Ectodermal cell (in vitro differentiated cells): Measurements from ENCODE around the gene VCPKMT.
"Not testable (repeated sequence)": the region's sequence is repeated elsewhere in the genome, so short reads cannot be mapped to it uniquely, and the experiment has no call there.

Experiments used
- H3K27ac ChIP-seq: 2 replicates; pipeline ENCODE4 v1.7.0; 2013; ENCODE audit warnings: mild to moderate bottlenecking, low read depth, low read length; ENCODE audit not compliant: insufficient read depth, poor library complexity, severe bottlenecking
- H3K27me3 ChIP-seq: 2 replicates; pipeline ENCODE4 v1.7.0; 2013; ENCODE audit warnings: mild to moderate bottlenecking, low read length; ENCODE audit not compliant: insufficient read depth, control insufficient read depth, poor library complexity, severe bottlenecking
- H3K36me3 ChIP-seq: one replicate; pipeline ENCODE4 v1.7.0; 2013; ENCODE audit warnings: low read length; ENCODE audit not compliant: control insufficient read depth, insufficient read depth
- H3K4me1 ChIP-seq: one replicate; pipeline ENCODE4 v1.7.0; 2013; ENCODE audit warnings: low read length; ENCODE audit not compliant: control insufficient read depth, insufficient read depth
- H3K4me3 ChIP-seq: 2 replicates; pipeline ENCODE4 v1.7.0; 2013; ENCODE audit warnings: low read depth, low read length, control low read depth; ENCODE audit not compliant: insufficient read depth
- H3K9me3 ChIP-seq: 2 replicates; pipeline ENCODE4 v1.7.0; 2013; ENCODE audit warnings: mild to moderate bottlenecking, low read length, moderate library complexity; ENCODE audit not compliant: control insufficient read depth
- WGBS, 2 experiments: methylation state at CpG; one replicate each; pipeline ENCODE4 v1.1.7; 2013; ENCODE audit warnings: missing lambda C conversion rate in 2 of 2; 5-methylcytosine and 5-hydroxymethylcytosine counted together

Gene VCPKMT

DNA sequence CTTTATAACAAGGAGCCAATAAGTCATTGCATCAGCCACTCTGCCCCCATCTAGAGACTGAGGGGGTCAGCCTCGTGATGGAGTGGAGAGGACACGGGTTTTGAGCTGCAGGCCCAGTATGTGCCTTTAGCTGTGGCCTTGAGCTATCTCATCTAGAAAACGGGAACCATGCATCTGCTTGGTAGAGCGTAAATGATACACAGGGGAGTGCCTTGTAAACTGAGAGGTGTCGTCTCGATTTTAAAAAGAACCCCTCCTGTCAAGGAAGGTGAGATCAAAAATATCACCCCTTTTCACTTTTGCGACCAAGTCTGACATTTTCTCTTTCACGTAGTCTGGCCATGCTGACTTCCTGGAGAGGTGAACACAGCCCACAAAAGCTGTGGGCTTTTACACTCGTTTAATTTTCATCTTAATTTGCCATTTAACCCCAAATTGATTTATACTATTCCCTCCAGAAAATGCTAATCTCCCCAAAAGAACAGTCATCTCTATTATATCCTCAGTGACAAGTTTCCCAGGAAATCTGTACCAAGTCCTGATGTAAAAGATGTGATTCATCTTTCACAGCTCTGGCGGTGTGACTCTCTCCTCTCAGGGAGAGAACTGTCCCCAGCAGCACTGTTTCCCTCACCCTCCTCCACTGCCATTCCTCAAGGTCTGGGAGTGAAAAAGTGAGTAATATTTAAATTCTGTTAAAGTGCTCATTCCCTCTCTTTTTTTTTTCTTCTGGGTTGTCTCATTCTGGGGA is 30.6 kb downstream of the VCPKMT start:
- H3K36me3 ChIP-seq = no peaks in the 10 kb centered on the region
- no peak overlapping the region for H3K4me3 ChIP-seq
- H3K4me1 ChIP-seq = no peaks in the 10 kb centered on the region
- H3K9me3 ChIP-seq = no peaks in the 10 kb centered on the region
- no peak overlapping the region for H3K27ac ChIP-seq
- WGBS, 2 experiments = 89 to 90% methylated on average over 10 of the region's 10 CpGs
- H3K27me3 ChIP-seq = no peaks in the 10 kb centered on the region

- no peaks in the 10 kb centered on the region for H3K27me3 ChIP-seq
- H3K4me3 ChIP-seq = no peak overlapping the region
- no peaks in the 10 kb centered on the region for H3K36me3 ChIP-seq
- no peak overlapping the region for H3K27ac ChIP-seq
- WGBS, 2 experiments = 92% methylated on average over 3 of the region's 3 CpGs
- no peaks in the 10 kb centered on the region for H3K4me1 ChIP-seq
- no peaks in the 10 kb centered on the region for H3K9me3 ChIP-seq
Measured at GRCh38 chr14:50084666-50085065, 31.7 kb downstream of the VCPKMT start.

DNA sequence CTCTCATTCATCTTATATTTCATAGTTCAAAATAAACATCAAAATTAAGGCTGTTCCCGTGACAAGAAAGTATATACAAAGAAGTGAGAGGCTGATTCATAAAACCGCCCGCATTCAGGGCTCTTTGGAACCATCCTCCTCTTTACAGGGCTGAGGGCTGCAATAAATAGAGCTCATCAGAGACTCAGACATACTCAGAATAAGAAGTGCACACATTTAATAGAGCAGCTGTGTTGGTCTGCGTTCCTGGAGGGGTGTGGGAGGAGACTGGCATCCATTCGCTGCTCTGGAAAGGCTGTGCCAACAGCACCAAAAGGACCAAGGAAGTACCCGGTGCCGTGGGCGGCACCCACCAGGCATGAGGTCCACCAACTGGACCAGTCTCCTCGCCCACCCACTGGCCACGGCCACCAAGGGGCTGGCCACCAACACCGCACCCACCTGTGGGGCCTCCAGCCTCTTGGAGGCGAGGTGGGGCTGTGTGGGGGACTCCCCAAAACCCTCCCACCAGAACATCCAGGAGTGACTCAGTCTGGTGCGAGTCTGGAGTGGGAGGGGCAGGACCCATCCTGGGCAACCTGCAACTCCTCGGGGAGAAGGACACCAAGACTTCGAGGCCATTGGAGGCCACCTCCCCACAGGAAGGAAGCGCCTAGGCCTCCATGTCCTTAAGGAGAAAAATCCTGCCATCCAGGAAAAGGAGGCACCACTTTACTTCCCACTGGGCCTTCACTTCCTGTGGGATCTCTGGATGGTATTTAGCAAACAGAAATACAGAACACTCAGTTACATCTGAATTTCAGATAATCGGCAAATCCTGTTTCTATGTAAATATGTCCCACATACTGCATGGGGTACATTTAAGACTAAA is 32.7 kb downstream of the VCPKMT start:
- 92 to 93% methylated on average over 17 of the region's 17 CpGs for WGBS, 2 experiments
- no peaks in the 10 kb centered on the region for H3K27me3 ChIP-seq
- no peak overlapping the region for H3K4me3 ChIP-seq
- H3K36me3 ChIP-seq = no peaks in the 10 kb centered on the region
- no peaks in the 10 kb centered on the region for H3K4me1 ChIP-seq
- H3K27ac ChIP-seq = no peak overlapping the region
- no peaks in the 10 kb centered on the region for H3K9me3 ChIP-seq

DNA sequence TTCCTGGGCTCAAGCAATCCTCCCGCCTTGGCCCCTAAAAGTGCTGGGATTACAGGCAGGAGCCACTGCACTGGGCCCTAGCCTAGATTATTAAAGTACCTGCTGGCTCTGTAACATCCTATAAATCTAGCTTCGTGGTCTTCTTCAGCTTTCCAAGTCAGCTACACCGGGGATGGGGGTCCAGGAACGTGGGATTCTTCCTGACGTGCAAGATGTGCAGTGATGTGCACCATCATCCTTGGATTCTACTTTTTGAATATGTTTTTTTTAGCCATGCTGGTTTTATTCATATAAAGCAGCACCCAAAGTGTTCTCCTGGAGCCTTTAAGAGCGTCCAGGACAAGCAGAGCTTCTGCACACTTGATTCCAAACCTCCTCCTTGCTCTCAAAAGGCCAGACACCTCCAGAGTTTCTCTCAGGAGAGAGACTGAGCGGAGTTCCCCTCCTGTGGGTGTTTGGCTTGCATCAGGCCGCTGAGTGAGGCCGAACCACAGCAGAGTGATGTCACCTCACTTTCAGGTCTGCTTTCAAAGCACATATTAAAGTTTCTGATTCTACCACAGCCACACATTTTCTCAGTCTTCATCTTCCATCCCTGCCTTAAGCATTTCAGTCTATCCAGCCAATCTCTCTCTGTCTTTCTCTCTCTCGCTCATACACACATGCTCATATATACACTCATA is 33.4 kb downstream of the VCPKMT start:
- no peak overlapping the region for H3K27ac ChIP-seq
- WGBS, 2 experiments = 92 to 93% methylated on average over 10 of the region's 10 CpGs
- H3K4me3 ChIP-seq = no peak overlapping the region
- H3K4me1 ChIP-seq = no peaks in the 10 kb centered on the region
- no peaks in the 10 kb centered on the region for H3K27me3 ChIP-seq
- no peaks in the 10 kb centered on the region for H3K36me3 ChIP-seq
- no peaks in the 10 kb centered on the region for H3K9me3 ChIP-seq

DNA sequence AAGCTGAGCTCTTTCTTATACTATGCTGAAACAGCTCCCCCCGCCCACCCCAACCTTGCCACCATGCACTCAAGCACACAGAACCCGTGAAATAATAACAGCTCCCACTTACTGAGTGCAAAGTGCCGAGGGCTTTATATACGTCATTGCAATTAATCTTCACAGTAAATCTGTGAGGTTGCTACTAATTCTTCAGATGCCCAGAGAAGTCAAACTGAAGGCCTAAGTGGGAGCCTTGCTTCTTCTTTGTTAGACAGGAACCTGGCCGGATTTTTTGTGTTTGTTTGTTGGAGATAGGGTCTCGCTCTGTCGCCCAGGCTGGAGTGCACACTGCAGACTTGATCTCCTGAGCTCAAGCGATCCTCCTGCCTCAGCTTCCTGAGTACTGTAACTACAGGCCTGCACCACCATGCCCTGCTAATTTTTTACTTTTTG is 34.0 kb downstream of the VCPKMT start:
- no peaks in the 10 kb centered on the region for H3K9me3 ChIP-seq
- H3K27me3 ChIP-seq = no peaks in the 10 kb centered on the region
- no peak overlapping the region for H3K27ac ChIP-seq
- no peak overlapping the region for H3K4me3 ChIP-seq
- WGBS, 2 experiments = 93 to 94% methylated on average over 8 of the region's 8 CpGs
- no peaks in the 10 kb centered on the region for H3K4me1 ChIP-seq
- no peaks in the 10 kb centered on the region for H3K36me3 ChIP-seq

DNA sequence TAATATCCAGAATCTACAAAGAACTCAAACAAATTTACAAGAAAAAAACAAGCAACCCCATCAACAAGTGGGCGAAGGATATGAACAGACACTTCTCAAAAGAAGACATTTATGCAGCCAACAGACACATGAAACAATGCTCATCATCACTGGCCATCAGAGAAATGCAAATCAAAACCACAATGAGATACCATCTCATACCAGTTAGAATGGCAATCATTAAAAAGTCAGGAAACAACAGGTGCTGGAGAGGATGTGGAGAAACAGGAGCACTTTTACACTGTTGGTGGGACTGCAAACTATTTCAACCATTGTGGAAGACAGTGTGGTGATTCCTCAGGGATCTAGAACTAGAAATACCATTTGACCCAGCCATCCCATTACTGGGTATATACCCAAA is 37.3 kb downstream of the VCPKMT start:
- H3K4me1 ChIP-seq, H3K27ac ChIP-seq, H3K9me3 ChIP-seq, H3K27me3 ChIP-seq, H3K4me3 ChIP-seq, H3K36me3 ChIP-seq: not testable (repeated sequence)
- no CpG with 5 or more reads among the region's 1 CpG for WGBS, 2 experiments

DNA sequence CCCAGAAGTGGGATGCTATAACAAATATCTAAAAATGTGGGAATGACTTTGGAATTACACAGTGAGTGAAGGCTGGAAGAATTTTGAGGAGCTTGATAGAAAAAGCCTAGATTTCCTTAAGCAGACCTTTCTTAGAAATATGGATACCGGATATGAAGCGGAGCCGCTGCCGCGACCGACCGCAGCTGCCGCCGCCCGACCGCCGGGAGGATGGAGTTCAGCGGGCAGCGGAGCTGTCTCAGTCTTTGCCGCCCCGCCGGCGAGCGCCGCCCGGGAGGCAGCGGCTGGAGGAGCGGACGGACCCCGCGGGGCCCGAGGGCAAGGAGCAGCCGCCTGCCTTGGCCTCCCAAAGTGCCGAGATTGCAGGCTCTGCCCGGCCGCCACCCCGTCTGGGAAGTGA is 42.7 kb downstream of the VCPKMT start:
- H3K4me1 ChIP-seq, H3K27ac ChIP-seq, H3K36me3 ChIP-seq, H3K9me3 ChIP-seq, H3K27me3 ChIP-seq, H3K4me3 ChIP-seq: not testable (repeated sequence)
- 97 to 98% methylated on average over 19 to 32 of the region's 32 CpGs for WGBS, 2 experiments

DNA sequence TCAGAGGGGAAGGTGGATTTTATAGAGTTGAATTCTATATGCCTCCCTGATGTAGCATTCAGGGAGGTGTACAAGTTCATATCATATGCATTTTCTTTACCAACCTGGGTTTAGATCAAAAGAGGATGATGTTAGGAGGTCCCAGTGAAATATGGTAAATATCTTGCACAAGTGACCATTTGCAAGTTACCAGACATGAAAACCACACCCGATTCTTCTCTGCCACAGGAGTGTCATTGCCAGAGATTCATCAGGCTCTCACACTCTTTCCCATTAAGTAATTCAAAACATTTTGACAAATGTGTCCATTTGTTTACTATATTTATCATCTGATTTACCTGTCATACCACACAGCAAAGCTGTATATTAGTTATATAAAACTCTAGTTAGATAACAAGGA is 44.0 kb downstream of the VCPKMT start:
- H3K27me3 ChIP-seq = no peaks in the 10 kb centered on the region
- no peaks in the 10 kb centered on the region for H3K4me1 ChIP-seq
- H3K27ac ChIP-seq = no peak overlapping the region
- no peak overlapping the region for H3K4me3 ChIP-seq
- 95 to 100% methylated on average over 1 of the region's 1 CpG for WGBS, 2 experiments
- H3K9me3 ChIP-seq = no peaks in the 10 kb centered on the region
- H3K36me3 ChIP-seq = no peaks in the 10 kb centered on the region

GRCh38 chr14:50070840-50071548 is 45.4 kb downstream of the VCPKMT start:
- Histone ChIP-seq H3K27ac (no peak overlapping the region), H3K36me3 (no peaks in the 10 kb centered on the region), H3K9me3 (no peaks in the 10 kb centered on the region), H3K4me1 (no peaks in the 10 kb centered on the region), H3K4me3 (no peak overlapping the region), H3K27me3 (no peaks in the 10 kb centered on the region)
- 84 to 86% methylated on average over 13 of the region's 13 CpGs for WGBS, 2 experiments
